ENCODE data around the gene CMTM8.

GRCh38 chr3:32322311-32322710 lies 83.8 kb downstream of the CMTM8 start:
- TF ChIP-seq CTCF (IDR thresholded peaks at IDR 0.05) (no peak), POLR2A (IDR thresholded peaks at IDR 0.05) (no peak), POLR2AphosphoS5 (IDR thresholded peaks at IDR 0.05) (no peak)
